HG02642 (cell line): ENCODE measurements around the gene HPGDS.
"Not testable (repeated sequence)": the region's sequence is repeated elsewhere in the genome, so short reads cannot be mapped to it uniquely, and the experiment has no call there.

ENCODE experiments used
- ATAC-seq: cut with Tn5 transposase; IDR thresholded peaks from one replicate; pipeline ENCODE4 v1.9.1; 2021; ENCODE audit warnings: mild to moderate bottlenecking; ENCODE audit not compliant: unreplicated experiment, poor library complexity

The HPGDS gene

DNA sequence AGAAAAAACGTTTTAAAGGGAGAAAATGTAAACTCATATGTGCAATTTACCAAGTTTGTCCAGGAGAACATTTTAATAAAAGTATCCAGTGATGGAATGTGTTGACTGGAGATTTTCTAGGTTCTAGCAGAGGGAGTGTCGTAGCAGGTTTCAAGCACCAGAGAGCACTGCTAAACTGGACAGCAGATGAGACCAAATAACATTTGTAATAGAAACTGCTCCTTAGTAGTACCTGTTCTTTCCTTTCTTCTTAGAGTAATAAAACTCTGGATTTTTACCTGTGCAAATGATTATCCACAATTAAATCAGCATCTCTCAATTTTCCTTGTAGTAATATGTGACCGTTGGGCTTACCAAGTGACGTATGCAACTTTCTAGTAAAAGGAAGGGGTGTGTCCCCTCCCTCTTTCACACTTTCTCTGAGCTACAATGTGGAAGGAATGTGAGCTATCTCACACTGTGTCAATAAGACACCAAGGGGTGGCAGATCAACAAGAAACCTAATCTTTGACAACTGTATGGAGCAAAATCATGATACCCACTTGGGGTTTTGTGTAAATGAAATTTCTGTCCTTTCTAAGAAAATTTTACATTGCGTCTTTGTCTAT is 9.5 kb downstream of the HPGDS start:
- no peak for ATAC-seq

DNA sequence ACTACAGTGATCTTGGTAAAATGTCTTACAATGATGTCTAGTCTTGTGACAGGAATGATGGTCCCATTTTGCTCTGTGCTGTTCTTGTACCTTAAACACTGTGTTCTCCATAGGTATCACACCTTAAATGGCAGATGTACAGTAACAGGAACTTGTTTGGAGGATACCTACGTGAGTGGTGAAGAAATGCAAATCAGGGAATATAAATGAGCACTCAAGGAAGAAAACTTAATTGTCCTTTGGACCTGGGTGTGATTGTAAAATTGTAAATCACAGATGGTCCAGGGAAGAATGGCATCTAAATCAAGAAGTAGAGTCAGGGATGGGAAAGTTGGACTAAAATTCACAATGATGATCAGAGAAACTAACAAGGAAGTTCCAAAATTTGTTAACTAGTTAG is 12.7 kb downstream of the HPGDS start:
- ATAC-seq, result no peak

DNA sequence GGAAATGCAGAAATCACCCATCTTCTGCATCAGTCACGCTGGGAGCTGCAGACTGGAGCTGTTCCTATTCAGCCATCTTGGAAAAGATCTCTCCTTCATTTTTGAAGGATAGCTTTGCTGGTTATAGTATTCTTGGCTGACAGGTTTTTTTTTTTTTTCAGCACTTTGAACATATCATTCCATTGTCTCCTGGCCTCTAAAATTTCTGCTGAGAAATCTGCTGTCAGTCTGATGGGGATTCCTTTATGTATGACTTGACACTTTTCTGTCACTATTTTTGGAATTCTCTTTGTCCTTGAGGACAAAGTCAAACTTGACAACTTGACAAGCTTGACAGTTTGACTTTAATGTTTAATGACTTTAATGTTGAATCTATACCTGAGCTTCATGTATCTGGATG is 16.8 kb downstream of the HPGDS start:
- no peak for ATAC-seq

DNA sequence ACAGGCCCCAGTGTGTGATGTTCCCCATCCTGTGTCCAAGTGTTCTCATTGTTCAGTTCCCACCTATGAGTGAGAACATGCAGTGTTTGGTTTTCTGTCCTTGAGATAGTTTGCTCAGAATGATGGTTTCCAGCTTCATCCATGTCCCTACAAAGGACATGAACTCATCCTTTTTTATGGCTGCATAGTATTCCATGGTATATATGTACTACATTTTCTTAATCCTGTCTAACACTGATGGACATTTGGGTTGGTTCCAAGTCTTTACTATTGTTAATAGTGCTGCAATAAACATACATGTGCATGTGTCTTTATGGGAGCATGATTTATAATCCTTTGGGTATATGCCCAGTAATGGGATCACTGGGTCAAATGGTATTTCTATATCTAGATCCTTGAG is 22.7 kb downstream of the HPGDS start:
- not testable (repeated sequence) for ATAC-seq

DNA sequence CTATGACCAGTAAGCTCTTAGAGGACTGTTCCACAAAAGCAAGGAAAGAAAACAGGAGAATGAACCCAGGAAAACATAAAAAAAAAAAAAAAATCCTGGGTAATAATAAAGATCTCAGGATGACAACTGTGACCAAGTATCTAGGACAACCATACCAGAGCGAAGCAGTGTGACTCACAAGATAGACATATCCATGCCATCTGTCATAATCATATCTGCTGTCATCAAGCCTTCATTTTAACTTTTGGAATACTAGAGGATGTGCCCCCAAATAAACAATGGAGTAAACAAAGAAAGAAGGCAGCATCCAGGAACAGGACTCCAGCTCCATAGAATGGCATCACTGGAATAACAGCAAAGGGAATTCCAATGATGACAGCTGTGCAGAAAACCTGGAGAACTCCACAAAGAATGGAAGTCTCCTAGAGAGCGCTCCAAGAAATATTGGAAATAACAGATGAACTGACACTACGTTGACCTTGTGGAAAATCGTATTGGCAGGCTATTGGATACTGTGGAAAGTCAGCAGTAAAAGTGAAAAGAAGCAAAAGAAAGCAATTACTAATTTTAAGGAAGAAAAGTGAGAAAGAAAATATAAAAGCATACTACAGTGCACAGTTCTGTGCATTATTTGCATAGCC is 35.3 kb downstream of the HPGDS start:
- ATAC-seq, result no peak

DNA sequence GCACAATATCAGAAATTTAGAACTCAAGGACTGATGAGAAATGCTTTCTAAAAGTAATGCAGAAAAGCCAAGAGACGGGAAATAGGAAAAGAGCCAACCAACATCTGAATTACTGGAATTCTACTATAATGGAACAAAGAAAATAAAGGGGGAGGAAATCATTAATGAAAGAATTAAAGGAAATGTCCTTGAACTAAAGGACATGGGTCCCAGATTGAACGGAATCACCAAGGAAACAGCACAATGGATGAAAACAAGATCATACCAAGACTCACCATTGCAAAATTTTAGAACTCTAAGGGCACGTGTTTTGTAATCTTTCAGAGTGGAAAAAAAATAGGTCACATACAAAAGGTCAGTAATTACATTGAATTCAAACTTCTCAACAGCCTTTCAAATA is 35.9 kb downstream of the HPGDS start:
- ATAC-seq, result no peak

DNA sequence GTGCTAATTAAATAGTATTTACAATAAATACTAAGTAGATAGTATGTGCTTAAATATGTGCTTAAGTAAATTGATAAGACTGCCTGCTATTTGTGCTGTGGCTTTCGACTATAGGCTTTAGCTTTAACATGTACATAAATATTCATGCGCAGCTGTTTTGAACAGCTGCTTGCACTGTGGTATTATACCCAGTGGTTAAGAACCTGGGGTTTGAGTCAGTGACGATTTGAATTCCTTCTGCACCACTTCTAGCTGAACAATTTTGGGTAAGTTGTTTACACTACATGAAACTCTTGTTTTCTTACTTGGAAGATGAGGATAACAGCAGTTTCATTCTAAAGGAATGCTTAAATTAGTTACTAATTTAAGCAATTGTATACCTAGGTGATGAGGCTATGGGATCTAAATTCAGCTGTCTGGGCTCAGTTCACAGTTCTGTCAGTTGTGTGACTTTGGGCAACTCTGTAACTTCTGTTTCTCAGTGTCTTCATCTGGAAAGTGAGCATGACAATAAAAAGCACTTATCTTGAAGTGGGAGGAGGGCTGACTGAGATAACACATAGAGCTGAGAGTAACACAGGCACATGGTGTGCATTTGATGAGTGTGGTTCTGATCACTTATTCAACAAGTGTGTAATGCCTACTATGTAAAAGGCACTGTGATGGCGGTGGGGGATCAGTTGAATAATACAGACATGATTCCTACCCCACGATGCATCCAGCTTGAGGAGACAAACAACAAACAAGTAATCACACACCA is 37.0 kb downstream of the HPGDS start:
- ATAC-seq, result no peak

DNA sequence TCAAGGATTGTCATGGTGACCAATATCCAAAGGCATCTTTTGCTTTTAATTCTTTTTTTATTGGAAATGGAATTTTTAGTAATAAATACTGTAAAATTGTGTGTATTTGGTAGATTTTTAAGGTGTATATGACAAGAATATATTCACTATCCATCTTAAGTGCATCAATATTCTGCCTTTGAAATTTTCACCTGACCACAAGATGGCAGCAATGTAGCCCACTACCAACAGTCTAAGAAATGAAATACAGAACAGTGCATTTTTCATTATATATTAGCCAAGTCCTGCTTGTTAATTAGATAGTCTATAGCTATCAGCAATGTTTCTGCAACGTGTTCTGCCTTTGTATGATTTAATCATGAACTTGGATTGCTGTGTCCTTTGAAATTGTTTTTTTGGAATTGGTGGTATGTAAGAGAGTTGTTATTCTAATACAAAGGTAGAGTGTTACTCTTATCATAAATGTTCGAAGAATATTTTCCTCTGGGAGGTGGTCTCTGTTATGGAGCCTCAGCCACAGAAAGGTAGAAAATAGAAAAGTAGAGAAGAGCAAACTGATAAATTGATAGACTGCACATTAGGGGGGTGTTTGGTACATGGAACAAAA is 38.2 kb downstream of the HPGDS start:
- ATAC-seq, result peak; percentile 77

DNA sequence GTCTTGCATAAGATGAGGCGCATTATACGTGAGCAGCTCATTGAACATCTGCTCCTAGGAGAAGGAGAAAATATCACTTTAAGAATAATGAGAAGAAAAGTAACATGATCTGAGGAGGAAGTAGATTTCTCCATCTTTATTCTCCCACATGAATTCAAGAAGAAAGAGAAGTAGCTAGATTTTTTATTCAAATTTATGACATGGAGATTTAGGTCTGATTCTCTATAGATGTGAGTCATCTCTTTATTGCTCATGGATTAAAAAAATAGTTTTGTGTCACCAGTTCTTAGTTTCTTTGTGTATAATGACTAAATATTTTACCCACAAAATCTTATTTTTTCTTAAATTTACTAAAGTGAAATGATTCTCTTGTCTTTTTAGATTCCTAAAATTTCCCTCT is 40.4 kb downstream of the HPGDS start:
- no peak for ATAC-seq

DNA sequence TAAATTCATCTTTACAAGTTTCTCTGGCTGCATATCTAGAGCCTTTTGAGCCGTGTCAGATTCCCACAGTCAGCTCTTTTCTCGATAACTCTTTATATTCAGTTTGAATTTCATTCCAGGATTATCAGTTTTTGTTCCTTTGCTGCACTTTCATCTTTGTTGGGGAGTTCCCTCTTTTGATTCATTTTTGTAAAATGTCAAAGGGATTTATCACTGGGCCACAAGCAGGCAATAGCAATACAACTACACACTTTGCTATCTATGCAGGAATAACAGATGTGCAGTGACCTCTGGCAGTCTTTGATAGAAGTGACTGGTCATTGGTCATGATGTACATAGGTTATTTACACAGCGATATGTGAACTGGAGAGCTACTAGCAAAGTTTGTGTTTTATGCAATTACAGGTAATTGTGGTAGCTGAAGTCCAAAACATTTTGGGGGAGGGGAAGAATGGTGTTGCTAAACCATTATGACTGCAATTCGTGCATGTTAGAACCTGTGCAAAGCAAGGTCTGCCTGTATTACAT is 43.8 kb downstream of the HPGDS start:
- ATAC-seq, result no peak

DNA sequence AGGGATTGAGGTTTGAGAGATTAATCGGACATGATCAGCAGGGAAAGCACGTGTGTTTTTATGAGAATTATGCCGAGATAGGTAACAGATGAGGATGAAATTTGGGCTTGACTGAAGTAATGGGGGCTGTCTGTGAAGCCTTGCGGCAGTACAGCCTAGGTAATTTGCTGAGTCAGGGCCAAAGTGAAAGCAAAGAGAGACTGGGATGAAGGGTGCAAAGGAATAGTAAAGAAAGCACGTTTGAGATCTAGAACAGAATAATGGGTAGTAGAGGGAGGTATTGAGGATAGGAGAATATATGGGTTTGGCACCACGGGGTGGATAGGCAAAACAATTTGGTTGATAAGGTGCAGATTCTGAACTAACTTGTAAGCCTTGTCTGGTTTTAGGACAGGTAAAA is 47.2 kb downstream of the HPGDS start:
- not testable (repeated sequence) for ATAC-seq

DNA sequence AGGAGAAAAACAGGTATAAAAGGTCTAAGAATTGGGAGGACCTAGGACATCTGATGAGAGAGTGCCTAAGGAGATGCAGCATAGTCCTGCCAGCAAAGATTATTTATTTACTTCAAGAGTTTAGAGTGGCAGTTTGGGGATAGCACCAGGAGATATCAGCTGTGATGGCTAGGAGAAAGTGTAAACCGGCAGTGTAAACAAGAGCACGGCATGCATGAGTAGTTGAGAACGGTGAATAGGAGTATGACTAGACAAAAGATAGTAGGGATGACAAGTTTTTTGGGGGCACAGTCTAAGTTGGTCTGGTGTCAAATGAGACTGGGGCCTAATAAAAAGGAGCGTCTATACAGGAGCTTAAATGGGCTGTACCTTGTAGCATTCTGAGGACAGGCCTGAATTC is 48.7 kb downstream of the HPGDS start:
- not testable (repeated sequence) for ATAC-seq

DNA sequence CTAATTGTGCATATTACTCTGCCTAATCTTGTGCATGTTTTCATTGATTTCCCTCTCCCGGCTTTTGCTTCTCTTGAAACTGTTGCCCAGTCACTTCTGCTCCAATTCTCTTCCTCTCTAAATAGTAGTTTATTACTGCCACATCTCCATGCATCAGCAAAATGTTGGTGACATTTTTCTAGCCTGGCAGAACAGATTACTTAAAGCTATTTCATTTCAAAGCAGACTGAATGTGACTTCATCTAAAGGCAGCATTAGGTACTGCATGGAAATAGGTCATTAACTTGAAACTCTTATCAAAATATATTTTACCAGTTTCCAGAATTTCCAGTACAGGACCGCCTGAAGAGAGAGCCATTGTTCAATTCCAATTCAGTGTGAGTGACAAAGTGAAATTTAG is 52.4 kb downstream of the HPGDS start:
- ATAC-seq, result no peak

DNA sequence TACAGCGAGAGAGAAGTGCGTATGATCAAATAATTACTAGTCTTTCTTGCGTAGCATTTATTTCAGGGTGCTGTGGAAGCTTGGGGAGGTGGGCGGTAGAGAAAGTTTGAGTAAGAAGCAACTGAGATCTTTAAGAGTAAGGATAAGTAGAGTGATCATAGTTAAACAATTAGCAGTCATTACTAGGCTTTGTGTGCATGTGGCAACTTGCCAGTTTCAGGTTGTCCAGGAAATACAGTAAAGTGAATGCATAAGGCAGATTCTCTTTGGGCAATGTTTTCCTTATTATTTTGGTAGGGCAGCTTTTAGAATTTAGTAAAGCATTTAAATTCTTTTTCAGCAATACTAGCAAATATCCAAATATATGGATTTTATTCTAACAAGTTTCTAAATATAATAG is 57.0 kb downstream of the HPGDS start:
- ATAC-seq, result no peak

DNA sequence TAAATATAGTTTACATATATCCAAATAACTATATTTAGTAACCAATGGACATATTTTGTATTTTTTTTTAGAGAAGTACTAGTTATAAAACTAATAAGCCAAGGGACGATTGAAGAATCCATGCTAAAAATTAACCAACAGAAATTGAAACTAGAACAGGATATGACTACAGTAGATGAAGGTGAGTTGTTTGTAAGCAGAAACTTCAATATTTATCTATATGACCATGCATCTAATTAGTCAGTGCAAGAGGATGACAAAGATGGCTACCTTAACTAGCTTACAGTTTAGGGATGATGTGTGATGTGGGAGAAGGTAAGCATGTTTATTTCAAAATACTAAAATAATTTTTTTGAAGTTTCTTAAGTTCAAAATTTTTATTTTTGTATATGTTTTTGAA is 57.7 kb downstream of the HPGDS start:
- no peak for ATAC-seq

DNA sequence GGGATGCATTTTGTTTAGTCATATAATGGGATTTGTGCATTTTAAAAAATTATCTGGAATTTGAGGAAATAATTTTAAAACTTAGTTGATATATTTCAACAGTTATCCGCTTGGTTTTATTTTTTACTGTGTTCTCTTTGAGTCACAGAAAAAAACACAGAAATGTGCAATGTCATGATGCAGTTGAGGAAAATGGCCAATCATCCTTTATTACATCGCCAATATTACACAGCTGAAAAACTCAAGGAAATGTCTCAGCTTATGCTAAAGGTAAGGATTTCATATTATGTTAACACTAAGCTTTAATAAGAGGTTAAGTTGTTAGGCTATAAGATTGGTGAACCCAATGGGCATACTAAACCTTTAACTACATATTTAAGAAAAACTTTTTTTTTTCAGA is 63.9 kb downstream of the HPGDS start:
- no peak for ATAC-seq

DNA sequence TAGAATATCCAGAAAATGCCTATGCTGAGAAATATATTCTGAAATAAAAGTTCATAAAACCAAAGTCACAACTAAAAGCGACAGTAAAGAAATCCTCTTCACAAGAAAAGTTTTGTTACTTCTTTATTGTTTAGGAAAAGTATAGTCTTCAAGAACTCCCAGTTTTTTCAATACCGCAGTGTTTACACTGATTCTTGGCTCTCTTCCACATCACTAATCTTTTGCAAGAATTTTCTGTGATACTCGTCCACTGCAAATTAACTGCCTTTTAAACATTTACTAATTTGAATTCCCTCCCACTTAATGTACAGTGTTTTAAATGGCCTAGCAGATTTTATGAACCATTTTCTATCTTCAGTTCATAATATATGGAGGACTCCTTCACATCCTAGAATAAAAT is 65.1 kb downstream of the HPGDS start:
- no peak for ATAC-seq

DNA sequence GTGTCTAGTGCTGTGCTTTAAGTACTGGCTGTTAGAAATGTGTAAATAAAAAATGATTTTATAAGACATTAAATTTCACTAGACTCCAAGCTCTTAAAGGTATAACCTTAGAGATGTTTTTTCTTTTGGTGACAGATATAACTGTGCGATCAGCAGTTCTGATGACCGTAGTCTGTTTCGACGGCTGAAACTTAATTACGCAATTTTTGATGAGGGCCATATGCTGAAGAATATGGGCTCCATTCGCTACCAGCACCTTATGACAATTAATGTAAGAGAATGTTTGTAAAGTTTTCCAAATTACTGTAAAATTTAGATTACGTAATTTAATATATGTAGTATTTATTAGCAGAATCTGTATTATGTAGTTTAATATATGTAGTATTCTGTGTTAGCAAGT is 66.4 kb downstream of the HPGDS start:
- no peak for ATAC-seq

DNA sequence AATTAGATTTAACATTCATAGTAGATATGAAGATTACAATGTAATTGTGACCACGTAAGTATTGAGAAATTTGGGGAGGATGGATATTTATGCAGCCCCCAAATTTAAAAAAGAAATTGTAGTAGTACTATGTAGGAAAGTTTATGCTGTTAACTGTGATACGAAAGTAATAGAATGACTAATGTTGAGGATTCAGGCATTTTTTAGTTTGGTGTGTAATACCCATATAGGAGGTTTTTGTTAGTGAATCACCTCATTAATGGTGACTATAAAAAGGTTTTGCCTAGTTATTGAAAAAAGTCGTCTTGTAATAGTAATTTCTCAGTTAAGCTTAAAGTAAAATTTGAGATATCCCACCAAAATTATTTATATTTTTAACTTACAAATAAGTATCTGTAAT is 67.7 kb downstream of the HPGDS start:
- no peak for ATAC-seq

DNA sequence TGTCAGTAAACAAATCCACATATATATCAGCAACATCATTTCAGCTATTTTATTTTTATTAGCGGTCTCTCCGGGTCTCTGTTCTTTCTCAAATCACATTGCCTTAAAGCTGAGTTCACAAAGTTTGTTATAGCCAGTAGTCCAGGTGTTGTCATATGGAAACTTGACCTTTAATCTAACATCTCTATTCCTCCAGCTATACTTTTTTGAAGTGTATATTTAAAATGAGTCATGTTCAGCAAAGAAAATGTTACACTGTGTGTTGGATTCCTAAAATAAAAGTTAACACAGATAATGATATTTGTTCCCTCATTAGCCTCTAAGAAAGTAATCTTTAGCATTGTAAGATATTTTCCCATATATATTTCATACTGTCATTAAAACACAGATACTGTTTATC is 71.4 kb downstream of the HPGDS start:
- no peak for ATAC-seq

DNA sequence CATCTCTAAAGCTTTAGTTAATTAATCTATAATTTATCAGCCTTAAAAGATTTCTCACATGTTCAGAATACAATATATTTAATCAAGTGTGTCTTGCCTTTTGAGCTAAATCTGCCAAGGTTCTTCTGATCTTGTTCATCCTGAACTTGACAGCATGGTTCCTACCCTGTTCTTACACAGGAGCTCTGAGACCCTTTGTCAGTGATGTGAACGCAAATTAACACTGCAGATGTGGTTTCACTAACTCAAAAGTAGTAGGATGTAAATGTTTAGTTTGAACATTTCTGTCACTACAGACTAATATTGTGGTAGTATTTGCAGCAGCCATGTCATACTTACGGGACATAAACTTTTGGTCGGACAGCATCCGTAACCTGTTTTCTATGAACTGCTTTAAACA is 75.6 kb downstream of the HPGDS start:
- ATAC-seq, result no peak
